ENCODE measurements around the gene ALX4.

ALX4 gene

GRCh38 chr11:44226490-44226889, 83.4 kb downstream of the ALX4 start:
- H4K8ac ChIP-seq (ENCODE audit: low read depth, low read length): no peak overlapping the region
- H3K18ac ChIP-seq (ENCODE audit: low read length): no peak overlapping the region
- no peak overlapping the region for H2BK15ac ChIP-seq (replicated peaks; ENCODE audit: low read depth)
- no peak overlapping the region for H3K27ac ChIP-seq (ENCODE audit: low read depth, low read length)
- H2AK5ac ChIP-seq (ENCODE audit: low read length): no peak overlapping the region
- H3K79me2 ChIP-seq (ENCODE audit: control insufficient read depth, insufficient read depth, low read length): no peaks in the 10 kb centered on the region
- no peak overlapping the region for H3K56ac ChIP-seq (ENCODE audit: low read length)
- no peak overlapping the region for H2BK120ac ChIP-seq (ENCODE audit: low read depth, low read length)
- no peaks in the 10 kb centered on the region for H3K4me1 ChIP-seq (ENCODE audit: control insufficient read depth, low read depth, low read length)
- H3K9ac ChIP-seq (ENCODE audit: low read length): no peak overlapping the region
- no peaks in the 10 kb centered on the region for H3K27me3 ChIP-seq (ENCODE audit: insufficient read depth, low read length, poor library complexity)
- DNase-seq: no peak
- H3K4me3 ChIP-seq (ENCODE audit: low read length): no peak overlapping the region
- no peak overlapping the region for H3K23ac ChIP-seq (ENCODE audit: low read length)
- H3K4ac ChIP-seq (ENCODE audit: low read depth, low read length): no peak overlapping the region
- H3K36me3 ChIP-seq (ENCODE audit: control insufficient read depth, insufficient read depth, low read length): no peaks in the 10 kb centered on the region
- H2BK5ac ChIP-seq (ENCODE audit: low read length): no peak overlapping the region
- WGBS (ENCODE audit: extremely low coverage, insufficient coverage, low lambda C conversion rate): no CpG with 5 or more reads among the region's 2 CpGs
- no peak overlapping the region for H4K5ac ChIP-seq (ENCODE audit: low read length)
- no peak overlapping the region for H3K4me2 ChIP-seq (ENCODE audit: low read length)
- no peaks in the 10 kb centered on the region for H3K79me1 ChIP-seq (ENCODE audit: low read length)

GRCh38 chr11:44224867-44225501, 85.0 kb downstream of the ALX4 start:
- Histone ChIP-seq H4K8ac (ENCODE audit: low read depth, low read length) (no peak overlapping the region), H3K27me3 (ENCODE audit: insufficient read depth, low read length, poor library complexity) (no peaks in the 10 kb centered on the region), H3K4ac (ENCODE audit: low read depth, low read length) (no peak overlapping the region), H3K79me2 (ENCODE audit: control insufficient read depth, insufficient read depth, low read length) (no peaks in the 10 kb centered on the region), H4K5ac (ENCODE audit: low read length) (no peak overlapping the region), H3K4me2 (ENCODE audit: low read length) (no peak overlapping the region), H2BK5ac (ENCODE audit: low read length) (no peak overlapping the region), H3K23ac (ENCODE audit: low read length) (no peak overlapping the region), H2BK15ac (replicated peaks; ENCODE audit: low read depth) (no peak overlapping the region), H3K79me1 (ENCODE audit: low read length) (no peaks in the 10 kb centered on the region), H3K4me3 (ENCODE audit: low read length) (no peak overlapping the region), H3K18ac (ENCODE audit: low read length) (no peak overlapping the region), H3K4me1 (ENCODE audit: control insufficient read depth, low read depth, low read length) (no peaks in the 10 kb centered on the region), H3K36me3 (ENCODE audit: control insufficient read depth, insufficient read depth, low read length) (no peaks in the 10 kb centered on the region), H2AK5ac (ENCODE audit: low read length) (no peak overlapping the region), H3K9ac (ENCODE audit: low read length) (no peak overlapping the region), H2BK120ac (ENCODE audit: low read depth, low read length) (no peak overlapping the region), H3K56ac (ENCODE audit: low read length) (no peak overlapping the region), H3K27ac (ENCODE audit: low read depth, low read length) (no peak overlapping the region)
- no CpG with 5 or more reads among the region's 3 CpGs for WGBS (ENCODE audit: extremely low coverage, insufficient coverage, low lambda C conversion rate)
- DNase-seq: no peak

GRCh38 chr11:44223238-44223637, 86.7 kb downstream of the ALX4 start:
- Histone ChIP-seq H3K79me1 (ENCODE audit: low read length) (no peaks in the 10 kb centered on the region), H3K18ac (ENCODE audit: low read length) (no peak overlapping the region), H3K79me2 (ENCODE audit: control insufficient read depth, insufficient read depth, low read length) (no peaks in the 10 kb centered on the region), H2AK5ac (ENCODE audit: low read length) (no peak overlapping the region), H3K4me3 (ENCODE audit: low read length) (no peak overlapping the region), H2BK5ac (ENCODE audit: low read length) (no peak overlapping the region), H3K4me1 (ENCODE audit: control insufficient read depth, low read depth, low read length) (no peaks in the 10 kb centered on the region), H3K27me3 (ENCODE audit: insufficient read depth, low read length, poor library complexity) (no peaks in the 10 kb centered on the region), H3K9ac (ENCODE audit: low read length) (no peak overlapping the region), H3K4ac (ENCODE audit: low read depth, low read length) (no peak overlapping the region), H4K5ac (ENCODE audit: low read length) (no peak overlapping the region), H3K4me2 (ENCODE audit: low read length) (no peak overlapping the region), H3K23ac (ENCODE audit: low read length) (no peak overlapping the region), H4K8ac (ENCODE audit: low read depth, low read length) (no peak overlapping the region), H3K36me3 (ENCODE audit: control insufficient read depth, insufficient read depth, low read length) (no peaks in the 10 kb centered on the region), H2BK120ac (ENCODE audit: low read depth, low read length) (no peak overlapping the region), H3K56ac (ENCODE audit: low read length) (no peak overlapping the region), H3K27ac (ENCODE audit: low read depth, low read length) (no peak overlapping the region), H2BK15ac (replicated peaks; ENCODE audit: low read depth) (no peak overlapping the region)
- DNase-seq: no peak

GRCh38 chr11:44221992-44222391, 87.9 kb downstream of the ALX4 start:
- Histone ChIP-seq H2BK120ac (ENCODE audit: low read depth, low read length) (no peak overlapping the region), H3K9ac (ENCODE audit: low read length) (no peak overlapping the region), H3K27ac (ENCODE audit: low read depth, low read length) (no peak overlapping the region), H3K27me3 (ENCODE audit: insufficient read depth, low read length, poor library complexity) (no peaks in the 10 kb centered on the region), H2BK5ac (ENCODE audit: low read length) (no peak overlapping the region), H3K4me1 (ENCODE audit: control insufficient read depth, low read depth, low read length) (no peaks in the 10 kb centered on the region), H2BK15ac (replicated peaks; ENCODE audit: low read depth) (no peak overlapping the region), H3K4me3 (ENCODE audit: low read length) (no peak overlapping the region), H3K79me1 (ENCODE audit: low read length) (no peaks in the 10 kb centered on the region), H3K4me2 (ENCODE audit: low read length) (no peak overlapping the region), H4K8ac (ENCODE audit: low read depth, low read length) (no peak overlapping the region), H3K56ac (ENCODE audit: low read length) (no peak overlapping the region), H3K79me2 (ENCODE audit: control insufficient read depth, insufficient read depth, low read length) (no peaks in the 10 kb centered on the region), H3K36me3 (ENCODE audit: control insufficient read depth, insufficient read depth, low read length) (no peaks in the 10 kb centered on the region), H4K5ac (ENCODE audit: low read length) (no peak overlapping the region), H3K23ac (ENCODE audit: low read length) (no peak overlapping the region), H3K4ac (ENCODE audit: low read depth, low read length) (no peak overlapping the region), H3K18ac (ENCODE audit: low read length) (no peak overlapping the region), H2AK5ac (ENCODE audit: low read length) (no peak overlapping the region)
- DNase-seq: no peak
- WGBS (ENCODE audit: extremely low coverage, insufficient coverage, low lambda C conversion rate): no CpG with 5 or more reads among the region's 2 CpGs

- no peak overlapping the region for H3K9ac ChIP-seq (ENCODE audit: low read length)
- H3K23ac ChIP-seq (ENCODE audit: low read length): no peak overlapping the region
- no peak for DNase-seq
- no peaks in the 10 kb centered on the region for H3K27me3 ChIP-seq (ENCODE audit: insufficient read depth, low read length, poor library complexity)
- no peak overlapping the region for H3K56ac ChIP-seq (ENCODE audit: low read length)
- H3K27ac ChIP-seq (ENCODE audit: low read depth, low read length): no peak overlapping the region
- H3K79me1 ChIP-seq (ENCODE audit: low read length): no peaks in the 10 kb centered on the region
- H3K4ac ChIP-seq (ENCODE audit: low read depth, low read length): no peak overlapping the region
- H3K36me3 ChIP-seq (ENCODE audit: control insufficient read depth, insufficient read depth, low read length): no peaks in the 10 kb centered on the region
- no CpG with 5 or more reads among the region's 3 CpGs for WGBS (ENCODE audit: extremely low coverage, insufficient coverage, low lambda C conversion rate)
- H2BK120ac ChIP-seq (ENCODE audit: low read depth, low read length): no peak overlapping the region
- H4K8ac ChIP-seq (ENCODE audit: low read depth, low read length): no peak overlapping the region
- H3K4me2 ChIP-seq (ENCODE audit: low read length): no peak overlapping the region
- H3K4me1 ChIP-seq (ENCODE audit: control insufficient read depth, low read depth, low read length): no peaks in the 10 kb centered on the region
- no peak overlapping the region for H2AK5ac ChIP-seq (ENCODE audit: low read length)
- H3K79me2 ChIP-seq (ENCODE audit: control insufficient read depth, insufficient read depth, low read length): no peaks in the 10 kb centered on the region
- no peak overlapping the region for H2BK5ac ChIP-seq (ENCODE audit: low read length)
- no peak overlapping the region for H4K5ac ChIP-seq (ENCODE audit: low read length)
- no peak overlapping the region for H3K18ac ChIP-seq (ENCODE audit: low read length)
- no peak overlapping the region for H2BK15ac ChIP-seq (replicated peaks; ENCODE audit: low read depth)
- H3K4me3 ChIP-seq (ENCODE audit: low read length): no peak overlapping the region
These were observed 88.5 kb downstream of the ALX4 start for GRCh38 chr11:44221456-44221855.
